ENCODE results near the gene CCDC192.

CCDC192 gene

DNA sequence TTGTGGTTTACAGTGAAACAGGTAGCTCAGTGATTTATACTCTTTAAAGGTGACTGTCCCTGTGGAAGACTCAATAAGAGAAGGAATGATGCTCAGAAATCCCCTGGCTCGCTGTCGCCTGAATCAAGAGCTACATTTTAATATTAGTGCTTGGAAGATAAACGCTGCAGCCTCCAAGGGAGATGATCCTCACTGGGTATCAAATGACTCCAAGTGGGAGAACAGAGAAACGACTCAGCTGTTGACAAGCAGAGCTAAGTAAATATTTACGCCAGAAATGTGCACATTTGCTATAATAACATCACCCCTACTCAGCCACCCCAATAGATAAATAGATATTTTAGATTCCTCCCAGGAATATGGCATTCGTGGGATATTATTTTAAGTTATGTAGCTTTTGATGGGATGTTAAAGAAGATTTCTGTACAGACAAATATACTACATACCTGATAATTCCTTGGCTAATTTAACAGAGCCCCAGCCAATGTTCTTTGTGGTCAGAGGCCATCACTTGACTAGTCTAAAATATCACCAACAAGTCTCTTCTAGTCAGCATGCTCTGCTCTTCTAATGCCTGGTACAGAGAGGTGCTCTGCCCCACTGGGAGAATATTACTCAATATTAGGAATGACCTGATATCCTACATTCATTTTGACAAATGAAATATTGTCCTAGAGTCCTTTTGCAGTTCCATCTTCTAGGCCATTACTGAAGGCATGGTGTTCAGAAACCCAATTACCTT lies 18.3 kb upstream of the CCDC192 start:
- TF ChIP-seq, protein P1, sequence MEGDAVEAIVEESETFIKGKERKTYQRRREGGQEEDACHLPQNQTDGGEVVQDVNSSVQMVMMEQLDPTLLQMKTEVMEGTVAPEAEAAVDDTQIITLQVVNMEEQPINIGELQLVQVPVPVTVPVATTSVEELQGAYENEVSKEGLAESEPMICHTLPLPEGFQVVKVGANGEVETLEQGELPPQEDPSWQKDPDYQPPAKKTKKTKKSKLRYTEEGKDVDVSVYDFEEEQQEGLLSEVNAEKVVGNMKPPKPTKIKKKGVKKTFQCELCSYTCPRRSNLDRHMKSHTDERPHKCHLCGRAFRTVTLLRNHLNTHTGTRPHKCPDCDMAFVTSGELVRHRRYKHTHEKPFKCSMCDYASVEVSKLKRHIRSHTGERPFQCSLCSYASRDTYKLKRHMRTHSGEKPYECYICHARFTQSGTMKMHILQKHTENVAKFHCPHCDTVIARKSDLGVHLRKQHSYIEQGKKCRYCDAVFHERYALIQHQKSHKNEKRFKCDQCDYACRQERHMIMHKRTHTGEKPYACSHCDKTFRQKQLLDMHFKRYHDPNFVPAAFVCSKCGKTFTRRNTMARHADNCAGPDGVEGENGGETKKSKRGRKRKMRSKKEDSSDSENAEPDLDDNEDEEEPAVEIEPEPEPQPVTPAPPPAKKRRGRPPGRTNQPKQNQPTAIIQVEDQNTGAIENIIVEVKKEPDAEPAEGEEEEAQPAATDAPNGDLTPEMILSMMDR (conservative IDR thresholded peaks at IDR 0.05; ENCODE audit: control insufficient read depth, insufficient read depth, low read depth, low read length), result no peak
- no peak overlapping the region for H3K4me3 ChIP-seq (ENCODE audit: control insufficient read depth, low read depth, low read length)
- DNase-seq (ENCODE audit: low read depth), result no peak

DNA sequence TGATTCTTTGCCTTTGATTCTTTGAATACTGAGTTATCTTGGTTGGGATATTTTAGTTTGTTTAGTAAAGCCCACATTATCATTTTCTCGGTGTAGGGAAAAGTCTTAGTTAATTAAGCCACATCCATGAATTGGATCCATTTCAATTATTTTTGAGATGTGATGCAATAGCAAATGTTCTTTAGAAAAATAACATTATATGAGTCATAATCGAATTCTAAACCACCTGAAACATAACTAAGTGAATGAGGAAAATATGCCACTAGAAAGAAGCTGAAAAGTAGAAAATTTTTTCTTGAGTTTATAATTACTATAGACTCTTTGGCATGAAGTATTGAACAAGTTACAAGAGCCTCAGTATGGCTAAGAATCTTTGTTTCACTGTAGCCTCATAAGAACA lies 17.5 kb upstream of the CCDC192 start:
- no peak overlapping the region for H3K4me3 ChIP-seq (ENCODE audit: control insufficient read depth, low read depth, low read length)
- TF ChIP-seq, protein P1 (conservative IDR thresholded peaks at IDR 0.05; ENCODE audit: control insufficient read depth, insufficient read depth, low read depth, low read length), result no peak

DNA sequence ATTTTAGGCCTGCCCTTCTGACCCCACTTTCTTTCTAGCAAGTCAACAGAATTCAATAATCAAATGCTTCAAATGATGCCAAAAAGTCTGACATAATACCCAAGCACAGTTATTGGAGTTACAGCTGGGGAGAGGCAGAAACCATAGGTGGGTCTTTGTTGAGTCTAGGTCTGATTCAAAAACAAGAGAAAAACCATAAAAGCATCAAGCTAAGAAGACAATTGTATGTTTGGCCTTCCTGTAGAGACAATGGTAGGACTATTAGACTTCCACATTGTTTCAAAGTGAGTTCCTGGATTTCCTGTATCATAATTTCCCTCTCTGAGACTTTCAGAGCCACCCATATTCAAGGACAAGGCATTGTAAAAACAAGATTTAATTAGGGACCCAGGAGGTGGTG lies 16.8 kb upstream of the CCDC192 start:
- no peak overlapping the region for H3K4me3 ChIP-seq (ENCODE audit: control insufficient read depth, low read depth, low read length)
- DNase-seq (ENCODE audit: low read depth), result no peak
- TF ChIP-seq, protein P1 (conservative IDR thresholded peaks at IDR 0.05; ENCODE audit: control insufficient read depth, insufficient read depth, low read depth, low read length), result no peak

More for the DNA sequence above, 17.5 kb upstream of the CCDC192 start:
- DNase-seq (ENCODE audit: low read depth), result peak; percentile 41

DNA sequence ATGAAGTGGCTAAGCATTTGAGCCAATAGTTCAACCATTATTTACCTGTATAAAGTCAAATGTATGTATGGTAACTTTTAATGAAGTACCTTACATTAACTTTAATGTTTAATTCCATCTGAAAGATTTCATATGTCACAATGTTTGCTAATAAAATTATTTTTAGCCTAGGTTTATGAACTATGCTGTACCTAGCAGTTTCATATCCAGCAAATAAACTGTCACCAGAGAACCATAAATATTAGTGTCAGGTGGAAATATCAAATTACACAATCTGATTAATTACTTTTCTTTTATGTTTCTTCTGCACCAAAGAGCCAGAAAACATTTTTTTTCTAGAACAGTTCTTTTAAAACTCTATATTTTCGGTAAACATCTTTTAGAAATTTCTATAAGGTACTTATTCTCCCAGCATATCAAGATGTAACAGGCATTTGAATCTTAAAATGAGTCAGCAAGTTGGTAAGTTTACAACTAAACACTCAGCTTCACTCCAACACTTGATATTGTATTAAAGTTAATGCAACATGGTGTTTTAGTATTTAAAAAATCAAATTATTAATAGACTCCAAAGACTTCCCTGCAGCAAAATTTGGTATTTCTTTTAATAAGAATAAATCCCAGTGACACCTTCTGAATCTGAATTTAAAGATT lies 8.5 kb upstream of the CCDC192 start:
- no peak overlapping the region for H3K4me3 ChIP-seq (ENCODE audit: control insufficient read depth, low read depth, low read length)
- TF ChIP-seq, protein P1 (conservative IDR thresholded peaks at IDR 0.05; ENCODE audit: control insufficient read depth, insufficient read depth, low read depth, low read length), result no peak
- no peak for DNase-seq (ENCODE audit: low read depth)

DNA sequence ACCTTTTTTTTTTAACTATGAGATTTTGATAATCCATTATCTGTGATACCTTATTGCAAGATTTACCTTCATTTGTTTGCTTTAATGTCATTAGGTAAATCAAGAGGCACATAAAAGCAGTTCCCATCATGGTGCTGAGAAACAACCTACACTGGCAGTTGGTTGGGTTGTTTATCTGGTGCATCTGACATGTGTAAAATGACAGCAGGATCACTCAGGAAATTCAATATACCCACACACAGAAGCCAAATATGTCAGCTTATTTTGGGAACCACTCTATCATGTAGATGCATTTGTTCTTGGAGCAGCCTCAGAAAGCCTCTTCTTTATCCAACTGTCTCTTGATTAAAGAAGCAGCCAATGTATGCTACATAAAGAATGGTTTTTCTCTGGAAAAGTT lies 7.8 kb upstream of the CCDC192 start:
- DNase-seq (ENCODE audit: low read depth), result no peak
- TF ChIP-seq, protein P1 (conservative IDR thresholded peaks at IDR 0.05; ENCODE audit: control insufficient read depth, insufficient read depth, low read depth, low read length), result no peak
- no peak overlapping the region for H3K4me3 ChIP-seq (ENCODE audit: control insufficient read depth, low read depth, low read length)

DNA sequence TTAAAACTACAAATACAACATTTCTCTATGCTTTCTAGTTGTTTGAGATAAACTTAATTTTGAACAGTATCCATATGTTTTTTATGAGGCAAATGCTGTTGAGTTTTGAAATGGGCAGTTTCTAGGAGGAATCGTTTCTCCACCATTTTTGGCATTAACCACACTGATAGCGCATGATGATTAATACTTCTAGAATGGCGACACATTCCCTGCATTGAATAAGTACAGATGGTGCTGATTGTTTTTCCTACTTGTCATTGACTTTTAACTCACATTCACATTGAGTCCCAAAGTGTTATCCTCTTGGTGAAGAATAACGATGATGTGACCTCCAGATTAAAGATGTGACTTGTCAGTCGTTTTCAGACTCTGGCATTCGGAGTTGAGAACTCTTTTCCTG lies 6.5 kb upstream of the CCDC192 start:
- TF ChIP-seq, protein P1 (conservative IDR thresholded peaks at IDR 0.05; ENCODE audit: control insufficient read depth, insufficient read depth, low read depth, low read length), result no peak
- peak; percentile 69 for DNase-seq (ENCODE audit: low read depth)
- no peak overlapping the region for H3K4me3 ChIP-seq (ENCODE audit: control insufficient read depth, low read depth, low read length)

Measured in fibroblast of mammary gland (primary cell).